Raji (cell line): ENCODE results near the gene SERPINA9.

ENCODE experiments used
- POLR2A ChIP-seq: IDR thresholded peaks from 2 replicates; pipeline ENCODE4 v1.6.1; 2011; ENCODE audit warnings: low read depth, low read length, control low read depth; ENCODE audit not compliant: insufficient read depth

The SERPINA9 gene

DNA sequence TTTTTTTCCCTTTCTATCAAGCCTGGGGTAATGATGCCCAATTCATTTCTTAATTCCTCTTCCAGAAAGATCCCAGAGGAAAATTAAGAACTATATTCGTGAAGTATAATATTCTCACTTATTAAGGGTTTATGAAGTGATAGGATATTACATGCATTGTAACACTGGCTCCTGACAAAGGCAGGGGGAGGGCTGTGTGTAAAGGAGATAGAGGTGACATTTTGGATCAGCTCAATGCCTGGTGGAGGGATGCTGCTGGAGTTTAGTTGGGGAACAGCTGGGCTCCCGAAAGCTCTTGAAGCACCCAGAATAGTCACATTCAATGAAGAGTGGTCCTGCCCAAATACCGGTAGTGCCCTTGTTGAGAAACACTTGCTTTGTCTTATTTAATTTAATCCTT is 24.2 kb downstream of the SERPINA9 start:
- no peak for TF ChIP-seq POLR2A

DNA sequence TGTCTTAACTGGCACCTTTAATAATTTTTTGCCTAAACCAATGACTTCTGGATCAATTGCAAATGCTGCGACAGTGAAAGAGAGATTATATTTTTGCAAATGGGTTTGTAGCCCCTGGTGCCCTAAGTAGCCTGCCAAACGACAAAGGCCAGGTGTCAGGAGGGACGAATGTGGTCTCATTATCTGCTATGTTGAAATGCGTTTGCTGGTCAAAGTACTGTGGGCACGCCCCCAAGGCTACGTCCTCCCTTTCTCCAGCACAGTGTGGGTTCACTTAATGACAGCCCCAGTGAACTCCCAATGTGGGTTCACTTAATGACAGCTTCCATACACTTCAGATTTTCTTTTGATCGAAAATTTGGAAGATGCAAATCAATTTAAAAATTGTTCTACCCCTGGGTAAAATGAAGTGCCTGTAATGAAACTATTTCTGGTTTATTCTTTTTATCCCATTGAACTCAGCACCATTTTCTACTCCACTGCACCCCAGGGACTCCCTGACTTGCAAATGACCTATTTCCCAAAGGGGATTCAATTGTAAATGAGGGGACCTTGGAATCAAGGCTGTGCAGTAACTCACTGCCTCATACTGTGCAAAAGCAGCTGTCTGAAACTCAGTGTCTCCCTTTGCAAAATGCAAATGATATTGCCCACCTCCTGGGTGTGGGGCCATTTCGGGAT is 24.8 kb downstream of the SERPINA9 start:
- peak; percentile 36; the same call in 1 of the 2 replicates for TF ChIP-seq POLR2A

DNA sequence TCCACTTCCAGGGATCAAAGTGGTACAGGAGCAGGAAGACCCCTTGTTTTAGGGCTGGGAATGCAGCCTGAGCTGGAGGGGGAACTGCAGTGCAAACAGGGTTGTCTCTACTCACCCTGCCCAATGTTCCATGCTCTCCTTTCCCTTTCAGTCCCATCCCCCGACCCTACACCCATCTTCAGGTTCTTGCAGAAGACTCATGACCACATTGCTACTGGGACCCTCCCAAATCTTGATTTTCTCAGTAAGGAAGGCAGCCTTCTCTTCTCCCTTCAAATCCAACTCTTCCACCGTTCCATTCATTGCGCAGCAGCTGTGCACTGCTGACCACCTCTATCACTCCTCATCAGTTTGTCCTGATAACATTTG is 25.3 kb downstream of the SERPINA9 start:
- TF ChIP-seq POLR2A = no peak

DNA sequence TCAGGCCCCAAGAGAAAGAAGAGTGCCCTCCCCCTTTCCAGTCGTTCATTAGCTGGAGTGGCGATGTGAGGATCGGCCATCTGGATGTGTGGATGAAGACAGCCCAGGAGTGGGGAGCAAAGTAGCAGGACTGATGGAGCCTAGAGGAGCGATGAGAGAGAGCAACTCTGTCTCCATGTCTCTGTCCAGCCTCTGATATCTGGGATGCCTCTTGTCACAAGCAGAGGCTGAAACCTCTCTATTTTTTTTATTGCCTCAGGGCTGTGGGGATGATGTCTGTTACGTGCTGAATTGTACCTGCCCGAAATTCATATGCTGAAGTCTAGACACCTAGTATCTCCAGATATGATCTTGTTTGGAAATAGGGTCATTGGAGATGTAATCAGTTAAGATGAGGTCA is 26.1 kb downstream of the SERPINA9 start:
- TF ChIP-seq POLR2A = no peak

DNA sequence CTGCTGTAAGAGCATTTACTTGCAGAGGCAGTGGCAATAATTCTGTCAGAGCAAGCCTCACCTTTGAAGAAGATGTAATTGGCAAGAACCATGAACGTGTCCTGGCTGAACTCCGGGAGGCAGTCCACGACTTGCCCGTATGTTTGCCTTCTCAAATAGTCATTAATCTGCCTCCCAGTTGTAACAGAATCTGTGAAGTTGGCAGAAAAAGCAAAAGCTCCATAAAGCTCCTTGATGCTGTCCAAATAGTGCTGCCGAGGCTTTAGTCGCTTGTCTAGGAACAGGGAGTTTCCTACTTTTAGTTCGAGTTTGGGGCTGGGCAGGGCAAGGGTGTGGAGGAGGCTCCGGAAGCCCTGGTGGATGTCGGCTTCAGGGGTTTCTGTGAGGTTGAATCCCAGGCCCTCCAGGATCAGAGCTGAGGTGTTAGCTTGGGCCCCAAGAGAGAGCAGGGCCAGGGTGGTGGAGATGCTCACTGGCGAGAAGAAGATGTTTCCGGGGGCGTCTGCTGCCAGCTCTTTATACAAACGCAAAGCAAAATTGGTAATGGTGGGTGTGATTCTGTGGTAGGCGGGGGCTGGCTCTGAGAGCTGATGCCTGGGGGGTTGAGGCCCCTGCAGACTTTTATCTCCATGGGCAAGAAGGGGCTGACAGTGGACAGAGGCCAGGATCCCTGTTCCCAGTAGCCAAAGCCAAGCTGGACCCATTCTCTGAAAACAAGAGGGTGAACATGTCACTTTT is 27.8 kb downstream of the SERPINA9 start:
- TF ChIP-seq POLR2A = no peak

DNA sequence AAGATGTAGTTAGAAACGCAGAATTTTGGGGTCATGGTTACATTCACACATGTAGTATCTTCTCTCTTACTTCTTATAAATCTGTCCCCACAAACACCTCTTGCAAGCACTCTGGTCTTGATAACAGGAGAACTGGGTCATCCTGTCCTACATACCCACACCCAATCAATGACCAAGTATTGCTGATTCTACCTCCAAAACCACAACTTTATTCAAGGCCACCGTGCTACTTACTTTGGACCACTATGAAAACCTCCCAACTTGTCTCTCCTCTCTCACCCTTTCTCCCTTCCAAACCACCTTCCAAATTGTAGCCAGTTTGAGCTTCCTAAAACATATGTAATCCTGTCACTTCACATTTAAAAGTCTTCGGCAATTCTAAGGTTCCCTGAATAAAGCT is 28.8 kb downstream of the SERPINA9 start:
- TF ChIP-seq POLR2A = no peak

DNA sequence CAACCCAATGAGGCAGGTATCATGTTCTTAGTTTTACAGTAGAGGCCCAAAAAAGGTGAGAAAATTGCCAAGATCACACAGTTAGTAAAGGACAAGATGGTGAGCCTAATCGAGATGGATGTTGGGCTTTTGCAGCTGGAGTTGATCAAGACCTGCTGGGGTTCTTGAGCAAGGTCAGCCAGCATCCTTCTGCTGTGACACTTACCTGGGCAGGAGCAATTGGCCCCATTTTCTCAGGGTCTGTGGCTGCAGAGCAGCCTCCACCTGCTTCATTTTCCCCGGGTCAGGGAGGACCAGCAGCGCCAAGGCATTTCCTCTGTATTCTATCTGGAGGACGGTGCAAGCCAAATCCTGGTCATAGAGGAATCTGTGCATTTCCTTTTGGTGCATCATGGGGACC is 29.9 kb downstream of the SERPINA9 start:
- TF ChIP-seq POLR2A = no peak

DNA sequence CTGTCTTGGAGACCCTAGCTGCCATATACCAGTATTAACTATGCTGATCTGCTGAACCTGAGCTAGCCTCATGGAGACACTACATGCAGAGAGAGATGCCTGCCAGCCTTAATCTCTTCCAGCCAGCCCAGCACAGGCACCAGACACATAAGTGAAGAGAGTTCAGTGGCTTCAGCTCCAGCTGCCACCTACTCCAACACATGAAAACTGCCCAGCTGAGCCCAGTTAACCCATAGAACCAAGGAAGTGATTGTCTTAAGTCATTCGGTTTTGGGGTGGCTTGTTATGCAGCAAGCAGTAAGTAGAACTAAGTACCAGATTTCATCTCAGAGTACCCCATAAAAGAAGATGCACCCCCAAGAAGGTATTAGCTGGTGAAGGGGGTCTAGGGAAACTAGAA is 31.0 kb downstream of the SERPINA9 start:
- no peak for TF ChIP-seq POLR2A

DNA sequence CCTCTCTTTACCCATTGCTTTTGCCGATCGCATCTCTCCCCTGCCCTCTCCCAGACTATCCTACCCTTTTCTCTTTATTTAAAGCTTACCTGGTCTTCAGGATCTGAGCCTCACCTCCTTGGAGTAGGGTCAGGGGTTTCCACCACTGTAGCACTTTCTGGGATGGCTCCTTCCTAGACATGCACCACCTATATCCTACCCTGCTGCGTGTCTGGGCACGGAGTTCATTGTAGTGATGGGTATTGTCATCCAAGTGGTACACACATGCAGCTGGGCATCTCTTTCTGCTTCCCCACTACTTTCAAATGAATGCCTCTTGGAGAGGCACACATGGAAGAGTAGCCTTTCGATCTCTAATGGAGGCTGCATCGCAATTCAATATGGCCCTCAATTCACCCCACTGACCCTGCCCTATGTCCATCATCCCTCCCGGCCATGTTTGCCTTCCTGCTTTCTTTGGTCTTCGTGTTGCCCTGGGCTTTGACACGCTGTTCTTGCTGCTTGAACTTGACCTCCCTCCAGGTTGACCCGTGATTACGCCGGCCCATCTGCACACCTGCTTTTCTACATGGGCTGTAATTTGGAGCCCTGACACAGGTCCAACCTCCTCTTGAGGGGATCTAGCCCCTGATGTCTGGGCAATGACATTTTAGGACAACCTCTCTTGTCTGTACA is 34.3 kb downstream of the SERPINA9 start:
- TF ChIP-seq POLR2A = no peak

DNA sequence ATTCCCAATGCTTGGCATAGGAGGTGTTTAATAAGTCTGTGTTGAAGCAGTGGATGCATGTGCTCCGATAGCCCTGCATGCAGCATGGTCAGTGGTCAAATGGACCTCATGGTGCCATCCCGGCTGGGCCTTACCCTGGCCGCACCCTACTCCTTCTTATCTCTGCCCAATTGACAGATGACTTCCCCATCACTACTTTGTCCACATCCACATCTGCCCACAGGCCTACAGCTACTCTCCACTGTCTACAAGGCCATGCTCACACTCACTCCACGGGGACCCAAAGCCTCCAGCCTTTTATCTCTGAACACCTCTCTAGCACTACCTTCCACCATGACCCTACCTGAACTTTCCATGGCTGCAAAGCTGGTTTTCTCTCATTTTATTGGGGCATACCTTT is 34.9 kb downstream of the SERPINA9 start:
- no peak for TF ChIP-seq POLR2A

DNA sequence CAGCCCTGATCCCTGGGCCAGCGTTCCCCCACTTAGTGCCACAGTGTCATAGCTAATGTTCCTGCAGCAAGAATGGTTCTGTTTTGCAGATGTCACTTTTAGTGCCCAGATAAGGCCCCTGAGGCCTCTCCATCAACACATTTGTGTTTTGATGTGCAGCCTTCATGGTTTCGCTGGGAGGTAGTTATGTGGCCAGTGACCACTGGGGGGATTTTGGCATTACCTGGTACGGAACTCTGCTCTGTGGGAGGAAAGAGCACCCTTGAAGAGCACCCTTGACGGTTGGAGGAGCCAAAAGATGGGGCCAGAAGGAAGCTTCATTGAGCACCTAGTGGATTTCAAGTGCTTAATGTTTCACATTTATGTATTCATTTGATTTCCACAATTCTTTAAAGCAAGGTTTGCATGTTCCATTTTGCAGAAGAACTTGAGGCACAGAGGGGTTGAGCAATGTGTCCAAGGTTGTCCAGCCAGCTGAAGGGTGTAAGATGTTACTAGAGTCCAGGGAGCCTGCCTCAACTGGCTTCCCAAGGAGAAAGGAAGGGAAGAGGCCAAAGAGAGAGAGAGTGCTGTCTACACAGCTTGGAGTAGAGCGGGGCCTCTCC is 36.4 kb downstream of the SERPINA9 start:
- no peak for TF ChIP-seq POLR2A

DNA sequence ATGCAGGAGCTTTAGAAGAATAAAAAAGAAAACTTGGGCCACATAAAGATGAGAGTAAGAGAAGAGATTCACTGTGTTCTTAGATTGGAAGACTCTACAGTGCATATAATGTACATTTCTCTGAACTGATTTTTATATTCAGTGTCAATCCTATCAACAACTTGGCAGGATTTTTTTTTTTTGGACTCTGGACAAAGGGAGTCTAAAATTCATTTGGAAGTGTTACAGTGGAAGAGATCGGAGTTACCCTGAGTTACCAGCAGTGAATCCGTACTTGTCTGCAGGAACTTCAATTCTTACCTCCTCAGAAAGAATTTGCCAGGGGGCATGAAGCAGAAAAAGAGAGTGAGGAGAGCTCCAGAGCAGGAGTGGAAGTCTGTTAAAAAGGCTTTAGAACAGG is 47.4 kb downstream of the SERPINA9 start:
- TF ChIP-seq POLR2A = no peak

DNA sequence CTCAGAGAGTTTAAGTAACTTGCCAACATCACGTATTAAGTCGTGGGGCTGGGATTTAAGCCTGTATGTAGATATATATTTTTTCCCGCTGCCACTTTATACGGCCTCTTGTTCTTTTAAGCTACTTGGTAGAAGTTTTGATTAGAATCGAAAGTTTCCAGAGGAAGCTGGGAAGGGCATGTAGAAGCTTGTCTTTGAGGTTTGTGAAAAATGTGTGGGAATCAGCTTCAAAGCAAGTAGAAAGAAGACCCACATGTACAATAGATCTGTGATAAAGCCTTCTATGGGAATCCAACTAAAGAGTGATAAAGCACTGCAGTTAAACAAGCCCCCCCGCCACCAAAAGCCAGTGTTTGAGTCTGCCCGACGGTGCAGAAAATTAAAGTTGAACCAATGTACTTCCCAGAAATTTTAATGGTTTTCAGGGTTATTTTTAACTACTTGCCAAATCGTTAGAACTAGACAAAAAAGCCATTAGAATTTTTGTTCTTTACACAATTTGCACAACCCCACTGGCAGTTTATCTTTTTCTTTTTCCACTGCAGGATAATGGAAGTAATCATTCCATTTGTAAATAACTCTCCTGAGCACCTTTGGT is 48.9 kb downstream of the SERPINA9 start:
- no peak for TF ChIP-seq POLR2A

DNA sequence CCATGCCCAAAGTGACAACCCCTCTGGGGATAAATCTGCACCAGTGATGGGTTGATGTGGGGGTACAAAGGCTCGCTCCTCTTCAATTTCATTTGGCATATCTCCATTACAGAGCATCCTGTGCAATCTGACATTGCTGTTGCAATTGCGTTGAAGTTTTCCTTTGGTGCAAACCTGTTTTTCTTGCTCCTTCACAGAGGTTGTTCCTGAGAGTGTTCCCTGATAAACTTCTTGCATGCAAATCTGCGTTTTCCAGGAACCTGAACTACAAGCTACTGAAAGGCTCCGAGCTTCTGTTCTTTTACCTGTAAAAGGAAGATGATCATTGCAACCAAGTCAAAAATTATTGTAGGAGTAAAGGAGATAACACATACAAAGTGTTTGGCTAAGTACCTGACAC is 49.5 kb downstream of the SERPINA9 start:
- no peak for TF ChIP-seq POLR2A

DNA sequence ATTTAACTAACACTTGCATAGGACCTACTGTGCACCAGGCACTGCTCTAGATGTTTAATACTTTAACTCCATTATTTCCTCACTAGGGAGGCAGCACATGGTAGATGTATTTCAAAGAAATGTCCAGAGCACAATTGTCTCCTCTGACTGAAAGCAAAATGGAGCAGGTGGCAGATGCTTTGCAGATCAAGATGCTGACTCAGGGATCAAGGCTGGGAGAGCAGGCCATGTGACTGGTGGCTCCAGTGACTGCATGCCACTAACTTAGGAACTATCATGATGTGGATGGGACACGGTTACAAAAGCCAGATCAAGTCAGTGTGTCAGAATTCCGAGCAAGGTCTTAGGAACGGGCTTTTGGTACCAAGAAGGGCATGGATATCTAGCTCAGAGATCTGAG is 51.6 kb downstream of the SERPINA9 start:
- no peak for TF ChIP-seq POLR2A
